ENCODE results near the gene ADAMTS2. TPM values are rescaled to one million over a fixed set of nuclear protein-coding genes. Genes with fewer than 3 reads are reported as not detected.

ADAMTS2 gene
- total RNA-seq (2014; rRNA removed; shearing (Covaris generic)): not detected in 2 replicates
- polyA plus RNA-seq (2014; cell fraction: nucleus; rRNA removed): 0.07 and 0.71 TPM in 2 replicates

- DNase-seq (ENCODE audit: extremely low read depth, low read depth): no peak
Measured at GRCh38 chr5:179345433-179346321, at the start of gene ADAMTS2. ADAMTS2 (minus strand) TSS chr5:179345461; CDS start chr5:179345328, 133 bp downstream.

GRCh38 chr5:179393078-179393477 is 47.8 kb upstream of the ADAMTS2 start:
- DNase-seq (ENCODE audit: extremely low read depth, low read depth): no peak

GRCh38 chr5:179387151-179388110 is 42.2 kb upstream of the ADAMTS2 start:
- DNase-seq (ENCODE audit: extremely low read depth, low read depth): no peak

DNA sequence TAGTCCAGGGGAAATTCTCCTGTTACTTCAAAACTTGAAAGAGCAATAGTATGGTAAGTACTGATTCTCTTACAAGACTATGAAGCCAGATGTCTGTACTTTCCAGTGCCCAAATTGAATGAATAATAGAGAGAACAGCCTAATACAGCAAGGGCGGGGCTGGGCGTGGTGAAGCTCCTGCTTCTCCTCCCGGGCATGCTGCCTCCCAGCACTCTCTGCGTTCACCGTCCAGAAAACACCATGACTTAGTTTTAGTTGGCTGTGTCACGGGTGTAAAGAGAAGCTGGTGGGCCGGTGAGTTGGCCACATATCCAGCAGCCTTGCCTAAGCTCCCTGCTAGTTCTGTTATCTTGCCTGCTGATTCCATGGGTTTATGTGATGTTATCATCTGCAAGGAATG is 40.7 kb upstream of the ADAMTS2 start:
- DNase-seq (ENCODE audit: extremely low read depth, low read depth): no peak

- no peak for DNase-seq (ENCODE audit: extremely low read depth, low read depth)
Measured at GRCh38 chr5:179382486-179382885, 37.2 kb upstream of the ADAMTS2 start.

GRCh38 chr5:179381691-179382090 is 36.4 kb upstream of the ADAMTS2 start:
- no peak for DNase-seq (ENCODE audit: extremely low read depth, low read depth)

DNA sequence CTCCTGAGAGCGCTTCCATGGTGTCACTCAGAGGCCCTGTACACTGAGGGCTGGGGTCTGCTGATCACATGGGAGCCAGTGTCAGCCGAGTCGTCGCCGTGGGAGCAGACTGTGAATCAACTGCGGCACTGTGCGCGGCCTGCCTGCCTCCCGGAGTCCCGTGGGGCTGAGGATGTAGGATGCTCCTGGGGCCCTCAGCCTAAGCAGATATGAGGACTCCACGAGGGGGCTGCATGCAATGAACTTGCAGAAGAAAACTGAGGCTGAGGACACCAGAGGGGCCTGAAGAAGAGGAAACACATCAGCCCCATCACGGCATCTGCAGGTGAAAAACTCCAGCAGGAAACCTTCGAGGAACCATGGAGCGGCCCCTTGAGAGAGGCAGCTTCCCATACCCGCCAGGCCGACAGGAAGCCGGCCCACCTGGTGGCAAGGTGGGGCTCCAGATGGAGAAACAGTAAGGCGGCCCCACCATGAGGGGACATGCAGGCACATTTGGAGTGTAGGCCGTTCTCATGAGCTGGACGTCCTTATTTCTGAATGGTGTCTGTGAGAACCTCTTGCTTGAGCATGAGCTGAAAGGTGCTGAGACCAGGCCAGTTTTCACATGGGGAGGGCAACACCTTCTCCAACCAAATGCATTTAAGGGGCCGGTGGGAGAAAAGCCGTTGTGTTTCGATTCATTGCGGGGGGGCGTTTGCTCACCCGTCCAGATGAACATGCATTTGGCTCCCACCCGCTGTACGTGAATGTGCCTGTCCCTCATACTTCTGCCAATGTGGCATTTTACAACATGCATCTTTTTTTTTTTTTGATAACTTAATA is 35.2 kb upstream of the ADAMTS2 start:
- no peak for DNase-seq (ENCODE audit: extremely low read depth, low read depth)

DNA sequence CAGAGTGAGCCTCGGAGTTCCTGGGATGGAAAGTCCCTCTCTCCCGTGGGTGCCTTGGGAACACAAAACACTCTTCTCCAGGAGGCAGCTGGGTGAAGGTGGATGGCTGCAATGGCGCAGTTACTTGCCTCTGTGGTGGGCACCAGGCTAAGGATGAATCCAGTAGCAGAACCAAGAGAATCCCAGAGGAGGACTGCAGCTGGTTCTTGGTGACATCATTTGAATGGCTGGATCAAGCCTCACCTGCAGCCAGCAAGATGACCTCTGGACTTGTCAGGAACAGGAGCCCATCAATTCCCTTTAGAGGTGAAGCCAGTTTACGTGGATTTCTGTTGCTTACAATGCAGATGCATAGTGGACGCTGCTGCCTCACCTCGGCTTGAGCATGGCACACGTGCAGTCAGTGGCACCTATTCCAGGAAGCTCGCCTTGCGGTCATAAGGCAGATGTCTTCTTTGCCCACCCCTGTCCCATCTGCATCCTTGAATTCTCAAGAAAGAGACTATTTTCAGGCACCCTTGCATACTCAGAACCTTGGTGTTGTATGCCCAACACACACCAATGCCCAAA is 34.1 kb upstream of the ADAMTS2 start:
- DNase-seq (ENCODE audit: extremely low read depth, low read depth): no peak

GRCh38 chr5:179378441-179379271 is 33.4 kb upstream of the ADAMTS2 start:
- no peak for DNase-seq (ENCODE audit: extremely low read depth, low read depth)

- no peak for DNase-seq (ENCODE audit: extremely low read depth, low read depth)
Measured at GRCh38 chr5:179378116-179378440, 32.8 kb upstream of the ADAMTS2 start.

GRCh38 chr5:179377421-179378115 is 32.3 kb upstream of the ADAMTS2 start:
- no peak for DNase-seq (ENCODE audit: extremely low read depth, low read depth)

DNA sequence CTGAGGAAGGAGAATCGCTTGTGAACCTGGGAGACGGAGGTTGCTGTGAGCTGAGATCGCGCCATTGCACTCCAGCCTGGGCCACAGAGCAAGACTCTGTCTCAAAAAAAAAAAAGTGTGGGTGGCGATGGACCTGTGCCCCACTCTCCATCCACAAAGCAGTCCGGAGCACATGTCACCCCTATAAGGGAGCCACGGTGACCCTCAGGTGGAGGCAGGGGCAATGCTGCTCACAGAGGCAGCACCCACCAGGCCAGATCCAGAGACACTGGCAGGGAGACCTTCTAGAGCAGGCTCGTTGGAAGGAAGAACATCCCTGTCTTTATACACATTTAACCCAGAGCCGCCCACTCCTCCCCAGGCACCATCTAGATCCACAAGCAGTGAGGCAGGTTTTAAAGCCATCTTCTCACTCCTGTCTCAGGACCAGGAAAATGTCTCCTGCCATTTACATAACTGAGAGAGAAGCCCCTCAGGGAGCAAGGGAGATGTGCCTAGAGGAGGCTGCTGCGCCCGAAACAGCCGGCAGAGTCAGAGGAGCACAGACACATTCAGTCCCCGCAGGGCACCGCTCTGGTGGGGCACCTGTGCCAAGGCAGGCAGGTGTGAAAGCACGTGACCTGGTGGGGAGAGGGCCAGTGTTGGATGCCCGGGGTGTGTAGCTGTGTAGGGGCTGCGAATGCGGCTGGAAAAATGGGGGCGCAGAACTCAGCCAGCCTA is 31.6 kb upstream of the ADAMTS2 start:
- DNase-seq (ENCODE audit: extremely low read depth, low read depth): no peak

GRCh38 chr5:179375831-179376365 is 30.6 kb upstream of the ADAMTS2 start:
- DNase-seq (ENCODE audit: extremely low read depth, low read depth): no peak

DNA sequence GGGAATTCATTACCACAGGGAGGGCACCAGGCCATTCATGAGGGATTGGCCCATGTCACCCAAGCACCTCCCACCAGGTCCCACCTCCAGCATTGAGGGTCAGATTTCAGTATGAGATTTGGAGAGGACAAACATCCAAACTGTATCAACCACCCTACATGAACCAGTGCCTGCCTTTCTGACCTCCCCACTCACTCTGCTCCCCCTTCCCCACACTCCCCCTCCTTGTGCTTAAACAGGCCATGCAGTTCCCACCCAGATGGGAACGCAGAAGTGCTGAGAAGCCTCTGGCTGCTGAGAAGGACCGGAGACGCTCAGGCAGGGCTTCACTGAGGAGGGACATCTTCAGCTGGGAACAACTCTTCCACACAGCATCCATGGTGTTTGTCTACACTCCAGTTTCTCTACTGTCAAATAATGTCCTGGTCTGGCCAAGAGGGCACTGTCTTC is 30.0 kb upstream of the ADAMTS2 start:
- DNase-seq (ENCODE audit: extremely low read depth, low read depth): no peak

DNA sequence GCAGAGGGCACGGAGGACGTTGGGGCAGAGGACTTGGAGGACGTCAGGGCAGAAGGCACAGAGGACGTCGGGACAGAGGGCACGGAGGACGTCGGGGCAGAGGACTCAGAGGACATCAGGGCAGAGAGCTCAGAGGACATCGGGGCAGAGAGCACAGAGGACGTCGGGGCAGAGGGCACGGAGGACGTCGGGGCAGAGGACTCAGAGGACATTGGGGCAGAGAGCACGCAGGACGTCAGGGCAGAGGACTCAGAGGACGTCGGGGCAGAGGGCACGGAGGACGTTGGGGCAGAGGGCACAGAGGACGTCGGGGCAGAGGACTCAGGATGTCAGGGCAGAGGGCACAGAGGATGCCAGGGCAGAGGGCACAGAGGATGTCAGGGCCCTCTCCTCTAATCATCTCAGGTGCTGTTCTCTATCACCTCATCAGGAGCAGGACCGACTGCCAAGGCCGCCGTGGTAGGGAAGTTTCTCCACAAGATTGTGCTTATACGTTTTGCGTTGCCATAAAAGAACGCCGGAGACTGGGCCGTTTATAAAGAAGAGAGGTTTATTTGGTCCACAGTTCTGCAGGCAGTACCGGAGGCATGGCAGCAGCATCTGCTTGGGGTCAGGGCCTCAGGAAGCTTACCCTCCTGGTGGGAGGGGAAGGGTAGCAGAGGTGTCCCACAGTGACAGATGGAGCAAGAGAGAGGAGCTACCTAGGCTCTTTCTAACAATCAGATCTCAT is 29.4 kb upstream of the ADAMTS2 start:
- DNase-seq (ENCODE audit: extremely low read depth, low read depth): no peak

DNA sequence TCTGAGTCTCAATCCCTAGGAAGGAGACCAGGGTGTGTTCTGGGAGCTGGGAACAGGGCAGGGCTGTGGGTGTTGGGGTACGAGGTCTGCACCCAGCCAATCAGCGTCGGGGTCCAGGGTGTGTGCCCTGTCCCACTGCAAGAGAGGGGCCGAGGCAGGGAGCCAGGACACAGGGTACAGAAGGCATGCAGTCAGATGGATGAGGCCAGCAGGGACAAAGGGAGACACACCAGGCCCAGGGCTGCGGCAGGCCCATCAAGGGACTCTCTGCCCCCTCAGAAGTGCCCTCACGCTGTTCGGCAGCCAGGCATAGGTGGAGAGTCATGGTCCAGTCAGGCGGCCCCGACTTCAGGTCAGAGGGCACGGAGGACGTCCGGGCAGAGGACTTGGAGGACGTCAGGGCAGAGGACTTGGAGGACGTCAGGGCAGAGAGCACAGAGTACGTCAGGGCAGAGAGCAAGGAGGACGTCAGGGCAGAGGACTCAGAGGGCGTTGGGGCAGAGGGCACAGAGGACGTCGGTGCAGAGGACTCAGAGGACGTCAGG is 28.8 kb upstream of the ADAMTS2 start:
- DNase-seq (ENCODE audit: extremely low read depth, low read depth): no peak

All from NCI-H460 (cell line).